ENCODE data around the gene ERICH6B. TPM values are rescaled to one million over a fixed set of nuclear protein-coding genes. Genes with fewer than 3 reads are reported as not detected.

ERICH6B gene
- total RNA-seq, 2 experiments from 2014 or later = not detected

DNA sequence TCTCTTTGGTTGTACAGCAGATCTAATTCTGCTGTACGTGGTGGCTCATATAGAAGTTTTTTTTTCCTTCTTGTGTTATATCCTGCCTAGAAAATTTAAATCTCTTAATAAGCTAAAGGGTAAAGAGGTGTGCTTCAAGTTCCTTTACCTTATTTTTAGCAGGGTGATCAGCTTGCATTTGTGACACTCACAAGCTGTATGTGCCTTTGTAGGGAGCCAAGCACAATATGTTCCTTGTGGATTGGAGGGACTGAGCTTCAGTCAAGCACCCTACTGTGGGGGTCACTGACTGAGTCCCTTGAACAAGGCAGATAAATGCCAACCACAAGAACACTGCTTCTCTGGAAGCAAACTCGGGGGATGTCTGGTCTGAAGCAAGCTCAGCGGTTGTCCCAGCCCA lies 12.6 kb upstream of the ERICH6B start:
- no peaks in the 10 kb centered on the region for H3K9me3 ChIP-seq (ENCODE audit: low read length)
- POLR2A ChIA-PET = no interaction called here
- DNase-seq (ENCODE audit: low spot score) = no peak
- no peak overlapping the region for H2AFZ ChIP-seq (ENCODE audit: low read length)
- TF ChIP-seq CTCF (conservative IDR thresholded peaks at IDR 0.05; ENCODE audit: low read length) = no peak
- TF ChIP-seq EZH2phosphoT487 (IDR thresholded peaks at IDR 0.05; ENCODE audit: borderline replicate concordance, low read depth, low read length) = no peak
- H3K27ac ChIP-seq (ENCODE audit: low read depth, low read length, poor library complexity, severe bottlenecking) = no peak overlapping the region
- H3K4me3 ChIP-seq (ENCODE audit: low read depth, low read length, poor library complexity, severe bottlenecking) = no peak overlapping the region
- no TSS peak for BruUV-seq (replicated peaks)
- H4K20me1 ChIP-seq (ENCODE audit: insufficient read depth, low read length) = no peaks in the 10 kb centered on the region
- no peaks in the 10 kb centered on the region for H3K9me2 ChIP-seq (ENCODE audit: insufficient read depth, low read length)
- H3K36me3 ChIP-seq (ENCODE audit: insufficient read depth, low read length) = no peaks in the 10 kb centered on the region
- no peak overlapping the region for H3K4me2 ChIP-seq (ENCODE audit: low read length)
- intact Hi-C loops (cut with micrococcal nuclease; ENCODE audit: unreplicated experiment) = loop anchor here (10.0 kb wide), 1 partner anchor 497 kb away; no protein-coding TSS in a partner anchor
- H3K79me2 ChIP-seq (ENCODE audit: insufficient read depth, low read depth, low read length) = no peaks in the 10 kb centered on the region
- H3K4me1 ChIP-seq (ENCODE audit: insufficient read depth, low read length, poor library complexity, severe bottlenecking) = no peaks in the 10 kb centered on the region
- CTCF ChIA-PET (ENCODE audit: unreplicated experiment) = no interaction called here

- Histone ChIP-seq H3K4me2 (ENCODE audit: low read length) (no peak overlapping the region), H3K9me2 (ENCODE audit: insufficient read depth, low read length) (no peaks in the 10 kb centered on the region), H3K27ac (ENCODE audit: low read depth, low read length, poor library complexity, severe bottlenecking) (no peak overlapping the region), H3K79me2 (ENCODE audit: insufficient read depth, low read depth, low read length) (no peaks in the 10 kb centered on the region), H3K36me3 (ENCODE audit: insufficient read depth, low read length) (no peaks in the 10 kb centered on the region), H2AFZ (ENCODE audit: low read length) (no peak overlapping the region), H3K4me3 (ENCODE audit: low read depth, low read length, poor library complexity, severe bottlenecking) (no peak overlapping the region), H3K9me3 (ENCODE audit: low read length) (no peaks in the 10 kb centered on the region), H3K4me1 (ENCODE audit: insufficient read depth, low read length, poor library complexity, severe bottlenecking) (no peaks in the 10 kb centered on the region), H4K20me1 (ENCODE audit: insufficient read depth, low read length) (no peaks in the 10 kb centered on the region)
- no peak for DNase-seq (ENCODE audit: low spot score)
- TF ChIP-seq CTCF (conservative IDR thresholded peaks at IDR 0.05; ENCODE audit: low read length) = no peak
- no peak for TF ChIP-seq EZH2phosphoT487 (IDR thresholded peaks at IDR 0.05; ENCODE audit: borderline replicate concordance, low read depth, low read length)
- intact Hi-C loops (cut with micrococcal nuclease; ENCODE audit: unreplicated experiment) = loop anchor here (10.0 kb wide), 1 partner anchor 497 kb away; no protein-coding TSS in a partner anchor
- CTCF ChIA-PET (ENCODE audit: unreplicated experiment) = no interaction called here
- POLR2A ChIA-PET = no interaction called here
- BruUV-seq (replicated peaks) = no TSS peak
Measured at GRCh38 chr13:45627656-45628055, 12.1 kb upstream of the ERICH6B start.

- Histone ChIP-seq H3K9me2 (ENCODE audit: insufficient read depth, low read length) (no peaks in the 10 kb centered on the region), H2AFZ (ENCODE audit: low read length) (no peak overlapping the region), H3K4me2 (ENCODE audit: low read length) (no peak overlapping the region), H3K27ac (ENCODE audit: low read depth, low read length, poor library complexity, severe bottlenecking) (no peak overlapping the region), H3K4me3 (ENCODE audit: low read depth, low read length, poor library complexity, severe bottlenecking) (no peak overlapping the region), H4K20me1 (ENCODE audit: insufficient read depth, low read length) (no peaks in the 10 kb centered on the region), H3K36me3 (ENCODE audit: insufficient read depth, low read length) (no peaks in the 10 kb centered on the region), H3K79me2 (ENCODE audit: insufficient read depth, low read depth, low read length) (no peaks in the 10 kb centered on the region), H3K9me3 (ENCODE audit: low read length) (no peaks in the 10 kb centered on the region), H3K4me1 (ENCODE audit: insufficient read depth, low read length, poor library complexity, severe bottlenecking) (no peaks in the 10 kb centered on the region)
- POLR2A ChIA-PET = no interaction called here
- BruUV-seq (replicated peaks) = no TSS peak
- intact Hi-C loops (cut with micrococcal nuclease; ENCODE audit: unreplicated experiment) = loop anchor here (10.0 kb wide), 1 partner anchor 498 kb away; no protein-coding TSS in a partner anchor
- CTCF ChIA-PET (ENCODE audit: unreplicated experiment) = no interaction called here
- no peak for DNase-seq (ENCODE audit: low spot score)
- TF ChIP-seq CTCF (conservative IDR thresholded peaks at IDR 0.05; ENCODE audit: low read length) (no peak), EZH2phosphoT487 (IDR thresholded peaks at IDR 0.05; ENCODE audit: borderline replicate concordance, low read depth, low read length) (no peak)
Measured at GRCh38 chr13:45626731-45627374, 11.3 kb upstream of the ERICH6B start.
